Stimulated activated CD4-positive, alpha-beta T cell treated with anti-CD3 and anti-CD28 coated beads, Interleukin-2, amount 100 ng/mL, for 24 hours (primary cell): Measurements from ENCODE around the gene TBKBP1.

Experiments used
- DNase-seq, 2 donors: peaks; one replicate each; pipeline ENCODE4 v3.0.0-alpha.2; 2020

TBKBP1 gene

GRCh38 chr17:47698749-47699535 is 5.0 kb downstream of the TBKBP1 start:
- DNase-seq, result peak; percentile 91

GRCh38 chr17:47699536-47699840 is 5.5 kb downstream of the TBKBP1 start:
- no peak for DNase-seq

GRCh38 chr17:47700471-47701449 is 6.8 kb downstream of the TBKBP1 start:
- DNase-seq, result no peak

DNA sequence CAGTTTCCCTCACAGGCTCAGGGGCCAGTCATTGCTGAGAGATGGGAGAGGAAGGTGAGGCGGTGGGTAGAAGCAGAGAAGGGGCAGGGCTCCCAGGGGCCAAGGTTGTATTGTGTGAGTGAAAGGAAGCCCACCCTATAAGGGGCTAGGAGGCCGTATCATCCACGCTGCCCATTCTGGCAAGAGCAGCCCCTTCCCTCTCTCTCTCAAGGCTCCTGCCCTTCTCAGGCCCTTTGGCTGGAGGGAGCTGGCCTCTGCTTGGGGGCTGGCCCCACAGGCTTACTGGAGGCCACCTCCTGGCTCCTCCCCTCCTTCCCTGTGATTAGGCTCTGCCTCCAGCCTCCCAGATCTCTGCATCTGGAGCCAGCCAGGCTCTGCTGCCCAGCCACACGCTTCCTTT is 7.6 kb downstream of the TBKBP1 start:
- DNase-seq, result no peak

DNA sequence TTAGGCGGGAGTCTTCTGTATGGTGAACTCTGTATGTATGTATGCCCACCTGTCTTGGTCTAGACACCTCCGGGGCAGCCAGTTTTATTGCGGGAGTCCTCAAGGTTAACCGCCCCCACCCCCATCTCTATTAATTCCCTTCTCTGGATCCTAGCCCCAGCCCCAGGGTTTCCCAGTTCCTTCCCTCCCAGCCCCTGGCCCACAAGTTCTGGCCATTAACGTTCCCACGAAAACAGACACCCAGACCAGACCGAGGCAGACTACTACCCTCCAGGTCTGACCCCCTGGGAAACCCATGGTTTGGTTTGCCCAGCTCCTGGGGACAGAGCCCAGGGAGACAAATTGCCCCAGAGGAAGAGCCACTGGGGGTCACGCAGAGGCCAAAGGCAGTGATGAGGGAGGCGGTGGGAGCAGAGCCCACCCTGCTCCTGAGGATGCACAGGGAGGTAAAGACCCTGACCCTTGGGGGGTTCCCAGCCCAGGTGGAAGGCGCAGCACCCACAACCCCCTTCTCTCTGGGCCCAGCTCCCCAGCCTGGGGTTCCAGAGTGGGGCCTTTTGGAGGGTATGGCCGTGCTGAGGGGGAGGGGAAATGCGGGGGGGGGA is 8.5 kb downstream of the TBKBP1 start:
- no peak for DNase-seq

DNA sequence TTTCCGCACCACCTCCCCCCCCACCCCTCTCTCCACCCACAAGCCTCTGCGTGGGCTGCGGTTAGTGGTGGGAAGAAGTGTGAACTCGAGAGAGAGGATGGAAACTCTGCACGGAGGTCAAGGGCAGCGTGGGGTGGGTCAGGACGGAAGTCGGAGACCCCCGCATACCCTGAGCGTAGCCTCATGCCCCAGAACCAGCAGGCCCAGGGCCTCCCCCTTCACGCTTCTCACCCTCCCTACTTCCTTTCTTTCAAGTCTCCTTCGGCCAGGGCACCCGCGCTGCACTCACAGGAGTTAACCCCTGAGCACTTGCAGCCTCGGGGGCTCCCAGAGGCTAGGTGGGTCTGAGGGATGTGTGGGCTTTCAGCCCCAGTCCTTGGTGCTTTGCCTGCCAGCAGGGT is 9.2 kb downstream of the TBKBP1 start:
- peak in 1 of 2 donors; percentile 60 for DNase-seq

DNA sequence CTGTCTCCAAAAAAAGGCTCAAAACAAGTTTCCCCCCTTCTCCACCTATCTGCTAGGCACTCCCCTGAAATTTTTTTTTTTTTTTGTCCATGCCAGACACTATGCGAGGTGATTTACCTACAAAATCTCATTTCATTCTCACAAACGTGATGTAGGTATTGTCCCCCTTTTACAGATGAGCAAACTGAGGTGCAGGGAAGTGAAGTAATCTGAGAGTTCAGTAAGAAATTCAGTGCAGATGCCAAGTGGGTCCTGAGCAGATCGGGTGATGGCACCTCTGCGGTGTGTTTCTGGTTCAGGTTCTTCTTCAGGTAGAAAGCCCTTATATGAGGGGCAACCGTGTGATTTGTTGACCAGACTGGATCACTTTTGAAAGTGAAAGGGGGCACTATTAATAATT is 9.7 kb downstream of the TBKBP1 start:
- DNase-seq, result no peak

- no peak for DNase-seq
Measured at GRCh38 chr17:47704116-47704515, 10.2 kb downstream of the TBKBP1 start.

- no peak for DNase-seq
Measured at GRCh38 chr17:47704736-47705135, 10.8 kb downstream of the TBKBP1 start.

GRCh38 chr17:47705536-47706530 is 11.9 kb downstream of the TBKBP1 start:
- DNase-seq, result peak; percentile 62 to 68

GRCh38 chr17:47707056-47707804 is 13.3 kb downstream of the TBKBP1 start:
- DNase-seq, result no peak

GRCh38 chr17:47707884-47708283 is 13.9 kb downstream of the TBKBP1 start:
- DNase-seq, result no peak

- no peak for DNase-seq
Measured at GRCh38 chr17:47708312-47708863, 14.4 kb downstream of the TBKBP1 start.

DNA sequence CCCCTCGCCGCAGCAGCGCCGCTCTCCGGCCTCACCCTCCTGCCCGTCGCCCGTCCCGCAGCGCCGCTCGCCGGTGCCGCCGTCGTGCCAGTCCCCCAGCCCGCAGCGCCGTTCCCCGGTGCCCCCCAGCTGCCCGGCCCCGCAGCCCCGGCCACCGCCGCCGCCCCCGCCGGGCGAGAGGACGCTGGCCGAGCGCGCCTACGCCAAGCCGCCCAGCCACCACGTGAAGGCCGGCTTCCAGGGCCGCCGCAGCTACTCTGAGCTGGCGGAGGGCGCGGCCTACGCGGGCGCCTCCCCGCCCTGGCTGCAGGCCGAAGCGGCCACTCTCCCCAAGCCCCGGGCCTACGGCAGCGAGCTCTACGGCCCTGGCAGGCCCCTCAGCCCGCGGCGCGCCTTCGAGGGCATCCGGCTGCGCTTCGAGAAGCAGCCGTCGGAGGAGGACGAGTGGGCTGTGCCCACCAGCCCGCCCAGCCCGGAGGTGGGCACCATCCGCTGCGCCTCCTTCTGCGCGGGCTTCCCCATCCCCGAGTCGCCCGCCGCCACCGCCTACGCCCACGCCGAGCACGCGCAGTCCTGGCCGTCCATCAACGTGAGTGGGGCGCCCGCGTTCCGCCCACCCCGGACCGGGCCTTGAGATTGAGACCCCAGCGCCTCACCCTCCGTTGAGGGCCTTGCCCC is 15.0 kb downstream of the TBKBP1 start:
- DNase-seq, result no peak

DNA sequence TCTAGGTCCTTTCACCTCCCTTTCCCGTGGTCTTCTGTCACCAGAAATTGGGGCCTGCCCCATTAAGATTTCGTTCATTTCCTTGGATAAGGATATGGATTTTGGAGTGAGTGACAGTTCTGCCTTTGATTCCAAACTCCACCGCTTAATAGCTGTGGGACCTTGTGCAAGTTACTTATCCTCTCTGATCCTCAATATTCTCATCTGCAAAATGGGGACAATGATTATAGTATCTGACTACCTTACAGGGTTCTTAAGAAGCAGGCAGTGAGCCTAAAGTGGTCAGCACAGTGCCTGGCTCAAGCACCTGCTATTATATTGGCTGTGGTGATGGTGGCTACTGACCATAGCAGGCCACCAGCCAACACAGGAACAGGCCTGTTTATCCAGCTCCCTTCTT is 15.6 kb downstream of the TBKBP1 start:
- DNase-seq, result no peak

DNA sequence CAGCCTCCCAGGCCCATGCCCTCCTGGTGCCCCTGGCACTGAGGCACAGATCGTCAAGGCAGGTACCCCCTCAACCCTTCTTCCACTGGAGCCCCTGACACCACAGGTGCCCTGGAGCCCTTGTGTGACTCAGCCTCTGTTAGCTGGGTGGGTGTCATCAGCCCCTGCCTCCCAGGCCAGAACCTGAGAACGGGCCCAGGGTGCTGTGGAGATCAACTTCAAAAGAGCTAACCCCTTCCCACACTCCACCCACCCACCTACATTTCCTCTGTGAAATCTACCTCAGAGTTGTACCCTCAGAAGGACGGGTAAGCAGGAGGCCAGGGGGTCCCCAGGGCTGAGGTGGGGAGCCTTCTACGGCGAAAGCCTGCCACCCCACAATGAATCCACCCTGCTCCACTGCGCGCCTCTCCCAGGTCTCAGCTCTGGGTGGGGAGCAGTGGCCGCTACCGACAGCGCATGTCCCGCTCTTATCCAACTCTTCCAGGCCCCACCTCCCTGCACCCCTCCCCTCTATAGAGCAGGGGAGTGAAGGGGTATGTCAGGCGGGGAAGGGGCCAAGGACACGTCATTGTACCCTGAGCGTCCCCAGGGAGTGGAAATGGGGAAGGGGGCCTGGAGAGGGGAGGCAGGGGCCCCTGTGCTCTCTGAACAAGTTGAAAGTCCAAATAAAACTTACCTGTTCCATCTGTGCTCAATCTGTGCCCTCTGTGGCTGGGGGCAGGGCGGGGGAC is 17.6 kb downstream of the TBKBP1 start:
- DNase-seq, result no peak

- no peak for DNase-seq
Measured at GRCh38 chr17:47712330-47713023, 18.5 kb downstream of the TBKBP1 start.

GRCh38 chr17:47713980-47714700 is 20.2 kb downstream of the TBKBP1 start:
- no peak for DNase-seq
